Esophagus muscularis mucosa (tissue), 3 donors: ENCODE measurements around the gene OAS2.

ENCODE experiments used
- POLR2A ChIP-seq: fragments of 450-650 bp; IDR thresholded peaks from one replicate; pipeline ENCODE4 v1.6.1; 2017; ENCODE audit warnings: antibody characterized with exemption, moderate library complexity, mild to moderate bottlenecking, low read depth
- TF ChIP-seq, protein P1 (sequence below), 3 experiments: fragments of 200-600 bp in 2 of 3; fragments of 450-650 bp in 1 of 3; sonication (generic) in 2 of 3; IDR thresholded peaks; one replicate each; pipeline ENCODE4 v1.5.1; 2017 to 2019; ENCODE audit warnings: antibody characterized with exemption in 3 of 3, mild to moderate bottlenecking in 2 of 3, moderate library complexity in 1 of 3

- TF ChIP-seq POLR2A = no peak
- TF ChIP-seq, protein P1, sequence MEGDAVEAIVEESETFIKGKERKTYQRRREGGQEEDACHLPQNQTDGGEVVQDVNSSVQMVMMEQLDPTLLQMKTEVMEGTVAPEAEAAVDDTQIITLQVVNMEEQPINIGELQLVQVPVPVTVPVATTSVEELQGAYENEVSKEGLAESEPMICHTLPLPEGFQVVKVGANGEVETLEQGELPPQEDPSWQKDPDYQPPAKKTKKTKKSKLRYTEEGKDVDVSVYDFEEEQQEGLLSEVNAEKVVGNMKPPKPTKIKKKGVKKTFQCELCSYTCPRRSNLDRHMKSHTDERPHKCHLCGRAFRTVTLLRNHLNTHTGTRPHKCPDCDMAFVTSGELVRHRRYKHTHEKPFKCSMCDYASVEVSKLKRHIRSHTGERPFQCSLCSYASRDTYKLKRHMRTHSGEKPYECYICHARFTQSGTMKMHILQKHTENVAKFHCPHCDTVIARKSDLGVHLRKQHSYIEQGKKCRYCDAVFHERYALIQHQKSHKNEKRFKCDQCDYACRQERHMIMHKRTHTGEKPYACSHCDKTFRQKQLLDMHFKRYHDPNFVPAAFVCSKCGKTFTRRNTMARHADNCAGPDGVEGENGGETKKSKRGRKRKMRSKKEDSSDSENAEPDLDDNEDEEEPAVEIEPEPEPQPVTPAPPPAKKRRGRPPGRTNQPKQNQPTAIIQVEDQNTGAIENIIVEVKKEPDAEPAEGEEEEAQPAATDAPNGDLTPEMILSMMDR (IDR thresholded peaks at IDR 0.05) = no peak
Measured at GRCh38 chr12:112948806-112949205, 29.5 kb upstream of the OAS2 start.
